Bronchial epithelial cell (primary cell): ENCODE results near the gene DPEP2NB. TPM values are rescaled to one million over a fixed set of nuclear protein-coding genes. Genes with fewer than 3 reads are reported as not detected.

Experiments used
- DNase-seq: peaks from one replicate; pipeline ENCODE4 v3.0.0-alpha.2; 2010; ENCODE audit warnings: low read depth
- FAIRE-seq: peaks from 2 replicates; lab custom pipeline; 2011; peaks lifted over from hg19 to GRCh38; lab: Jason Lieb, UNC
- H3K27me3 ChIP-seq: 2 replicates; pipeline ENCODE4 v1.5.1; 2011; ENCODE audit warnings: low read length; ENCODE audit not compliant: control insufficient read depth, insufficient read depth
- H3K36me3 ChIP-seq: 2 replicates; pipeline ENCODE4 v1.5.1; 2011; ENCODE audit warnings: low read length; ENCODE audit not compliant: control insufficient read depth, insufficient read depth
- H3K4me3 ChIP-seq: 2 replicates; pipeline ENCODE4 v1.5.1; 2011; ENCODE audit warnings: mild to moderate bottlenecking, low read depth, low read length, control low read depth
- total RNA-seq: library from RNA; depleted of rRNA; stranded (reverse); fragments of >200 nt; gene quantifications from 2 replicates; pipeline ENCODE4 v1.2.1, GENCODE V29; 2014
- TF ChIP-seq, protein P1 (sequence below): IDR thresholded peaks from 2 replicates; pipeline ENCODE4 v1.5.1; 2011; ENCODE audit warnings: mild to moderate bottlenecking, moderate library complexity, low read length, control low read depth, inconsistent platforms; ENCODE audit not compliant: insufficient read depth, severe bottlenecking

The DPEP2NB gene
- total RNA-seq, 1 donor from 2014 or later = not detected

DNA sequence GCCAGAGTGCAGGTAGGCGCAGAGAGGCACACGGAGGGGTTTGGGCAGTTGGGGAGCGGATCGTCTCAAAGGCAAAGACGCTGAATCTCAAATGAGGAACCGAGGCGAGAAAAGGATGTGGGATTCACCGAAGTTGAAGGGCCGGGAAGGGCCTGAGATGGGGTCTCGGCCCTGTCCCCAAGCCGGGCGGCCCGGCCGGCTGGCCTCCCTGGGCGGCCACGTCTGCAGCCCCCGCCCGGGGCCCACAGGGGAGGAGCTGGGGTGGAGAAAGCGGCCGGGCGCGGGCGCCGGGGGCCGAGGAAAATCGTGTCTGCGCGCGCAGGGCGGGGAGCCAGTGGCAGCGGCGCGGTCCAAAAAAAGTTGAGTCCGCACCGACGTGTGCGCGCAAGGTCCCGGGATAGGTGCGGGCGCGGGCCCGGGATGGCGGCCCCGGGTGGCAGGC is 47.7 kb downstream of the DPEP2NB start:
- FAIRE-seq (no peak), DNase-seq (no peak)
- peak overlapping the region; percentile 87 for H3K4me3 ChIP-seq
- H3K27me3 ChIP-seq = no peaks in the 10 kb centered on the region
- TF ChIP-seq, protein P1, sequence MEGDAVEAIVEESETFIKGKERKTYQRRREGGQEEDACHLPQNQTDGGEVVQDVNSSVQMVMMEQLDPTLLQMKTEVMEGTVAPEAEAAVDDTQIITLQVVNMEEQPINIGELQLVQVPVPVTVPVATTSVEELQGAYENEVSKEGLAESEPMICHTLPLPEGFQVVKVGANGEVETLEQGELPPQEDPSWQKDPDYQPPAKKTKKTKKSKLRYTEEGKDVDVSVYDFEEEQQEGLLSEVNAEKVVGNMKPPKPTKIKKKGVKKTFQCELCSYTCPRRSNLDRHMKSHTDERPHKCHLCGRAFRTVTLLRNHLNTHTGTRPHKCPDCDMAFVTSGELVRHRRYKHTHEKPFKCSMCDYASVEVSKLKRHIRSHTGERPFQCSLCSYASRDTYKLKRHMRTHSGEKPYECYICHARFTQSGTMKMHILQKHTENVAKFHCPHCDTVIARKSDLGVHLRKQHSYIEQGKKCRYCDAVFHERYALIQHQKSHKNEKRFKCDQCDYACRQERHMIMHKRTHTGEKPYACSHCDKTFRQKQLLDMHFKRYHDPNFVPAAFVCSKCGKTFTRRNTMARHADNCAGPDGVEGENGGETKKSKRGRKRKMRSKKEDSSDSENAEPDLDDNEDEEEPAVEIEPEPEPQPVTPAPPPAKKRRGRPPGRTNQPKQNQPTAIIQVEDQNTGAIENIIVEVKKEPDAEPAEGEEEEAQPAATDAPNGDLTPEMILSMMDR = no peak
- H3K36me3 ChIP-seq = peaks cover 7% of the 10 kb centered on the region

GRCh38 chr16:67967183-67967957 is 48.3 kb downstream of the DPEP2NB start:
- TF ChIP-seq, protein P1 = no peak
- DNase-seq (peak; percentile 45), FAIRE-seq (no peak)
- Histone ChIP-seq H3K4me3 (peak overlapping the region; percentile 87), H3K27me3 (no peaks in the 10 kb centered on the region), H3K36me3 (peaks cover 10% of the 10 kb centered on the region)

GRCh38 chr16:67966549-67967182 is 49.0 kb downstream of the DPEP2NB start:
- Histone ChIP-seq H3K36me3 (peaks cover 10% of the 10 kb centered on the region), H3K27me3 (no peaks in the 10 kb centered on the region), H3K4me3 (peak overlapping the region; percentile 87)
- FAIRE-seq (no peak), DNase-seq (peak; percentile 64)
- TF ChIP-seq, protein P1 = no peak

DNA sequence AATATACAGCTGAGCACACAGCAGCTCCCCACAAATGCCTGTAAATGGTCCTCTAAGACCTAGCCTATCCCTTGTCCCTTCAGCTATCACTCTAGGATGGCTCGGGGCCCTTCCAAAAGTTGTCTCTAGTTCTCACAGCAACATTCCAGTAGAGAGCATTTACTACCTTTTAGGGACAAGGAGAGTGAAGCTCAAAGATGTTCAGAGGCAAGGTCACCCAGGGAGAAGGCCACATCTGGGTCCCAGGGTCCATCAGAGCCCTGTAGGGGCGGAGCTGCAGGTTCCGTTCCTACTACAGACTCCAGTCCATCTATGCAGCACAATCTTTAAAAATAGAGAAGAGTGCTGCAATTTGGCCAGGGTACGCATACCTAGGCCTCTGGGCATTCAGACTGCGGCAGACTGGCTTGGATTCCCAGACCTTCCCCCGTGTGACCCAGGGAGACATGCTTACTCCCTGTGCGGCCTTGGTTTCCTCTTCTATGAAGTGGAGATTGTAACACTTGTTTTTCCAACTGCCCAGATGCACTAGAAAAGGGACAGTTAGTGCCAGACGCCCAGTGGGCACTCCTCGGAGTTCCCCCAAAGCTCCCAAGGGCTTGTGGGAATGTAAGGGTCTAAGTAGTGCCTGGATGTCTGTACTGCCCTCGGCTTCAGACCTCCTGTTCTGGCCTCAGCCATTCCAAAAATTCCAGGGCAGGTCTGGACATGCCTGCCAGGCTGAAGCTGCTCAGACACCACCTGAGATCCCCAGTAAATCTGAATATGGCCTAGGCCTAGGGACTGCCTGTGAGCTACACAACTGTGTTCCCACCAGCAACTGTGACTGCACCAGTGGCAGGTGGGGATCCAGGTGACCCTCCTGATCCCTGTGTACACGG is 49.8 kb downstream of the DPEP2NB start:
- FAIRE-seq = no peak
- TF ChIP-seq, protein P1 = no peak
- DNase-seq = peak; percentile 72
- Histone ChIP-seq H3K36me3 (peaks cover 13% of the 10 kb centered on the region), H3K4me3 (peak overlapping the region; percentile 87), H3K27me3 (no peaks in the 10 kb centered on the region)

DNA sequence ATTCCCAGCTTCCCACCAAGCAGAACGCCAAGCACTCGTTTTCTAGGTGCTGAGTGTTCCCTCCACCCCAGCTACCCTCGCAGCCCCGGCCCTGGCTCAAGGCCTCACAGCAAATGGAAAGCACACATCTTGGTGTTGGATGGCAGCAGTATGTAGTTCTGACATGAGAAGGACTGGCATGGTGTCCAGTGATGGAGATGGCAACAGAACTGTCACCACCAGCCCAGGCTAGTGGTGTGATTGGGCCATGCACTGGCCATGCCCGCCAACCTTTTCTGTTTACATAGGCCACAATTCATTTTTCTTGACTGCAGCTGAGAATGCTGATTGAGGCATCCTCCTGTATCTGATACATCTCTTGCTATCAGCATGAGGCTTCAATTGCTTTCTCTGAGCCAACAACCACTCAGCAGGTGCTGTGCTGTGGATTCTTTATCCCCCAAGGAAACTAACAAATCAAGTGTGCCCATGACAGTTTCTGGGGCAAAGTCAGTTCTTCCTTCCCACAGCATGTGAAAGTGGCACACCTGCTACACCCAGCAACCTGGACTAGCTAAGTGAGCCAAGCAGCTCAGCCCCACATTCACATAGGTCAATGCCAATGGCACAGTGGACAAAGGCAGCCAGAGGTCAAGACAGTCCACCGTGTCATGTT is 51.1 kb downstream of the DPEP2NB start:
- no peak for FAIRE-seq
- H3K4me3 ChIP-seq = no peak overlapping the region
- H3K36me3 ChIP-seq = peaks cover 24% of the 10 kb centered on the region
- DNase-seq = no peak
- H3K27me3 ChIP-seq = no peaks in the 10 kb centered on the region
- TF ChIP-seq, protein P1 = no peak
